ENCODE measurements around the gene HRCT1. TPM values are rescaled to one million over a fixed set of nuclear protein-coding genes. Genes with fewer than 3 reads are reported as not detected.
"Not testable (repeated sequence)": the region's sequence is repeated elsewhere in the genome, so short reads cannot be mapped to it uniquely, and the experiment has no call there.

HRCT1 gene
- total RNA-seq, 2 donors from 2014 or later = not detected

GRCh38 chr9:35933550-35934067, 27.6 kb downstream of the HRCT1 start:
- peaks cover 3% of the 10 kb centered on the region for H3K9me3 ChIP-seq (ENCODE audit: control insufficient read depth, low read length, poor library complexity, severe bottlenecking)
- H3K27me3 Mint-ChIP-seq = no peaks in the 10 kb centered on the region
- no peak for DNase-seq
- H3K4me1 Mint-ChIP-seq = peaks cover 13% of the 10 kb centered on the region
- peak overlapping the region; percentile 32 for H3K27ac Mint-ChIP-seq
- no peaks in the 10 kb centered on the region for H3K36me3 Mint-ChIP-seq (ENCODE audit: low read depth)
- no peak for ATAC-seq
- H3K4me3 Mint-ChIP-seq = no peak overlapping the region

- Mint-ChIP-seq H3K4me1 (peaks cover 17% of the 10 kb centered on the region), H3K27ac (peak overlapping the region; percentile 32)
- DNase-seq; H3K36me3 Mint-ChIP-seq (ENCODE audit: low read depth); H3K27me3 Mint-ChIP-seq; ATAC-seq; H3K9me3 ChIP-seq (ENCODE audit: control insufficient read depth, low read length, poor library complexity, severe bottlenecking); H3K4me3 Mint-ChIP-seq: not testable (repeated sequence)
Observed at GRCh38 chr9:35934069-35934468, 28.1 kb downstream of the HRCT1 start.

- Mint-ChIP-seq H3K27me3 (no peaks in the 10 kb centered on the region), H3K4me3 (no peak overlapping the region), H3K36me3 (ENCODE audit: low read depth) (no peaks in the 10 kb centered on the region), H3K4me1 (peaks cover 25% of the 10 kb centered on the region), H3K27ac (no peak overlapping the region)
- DNase-seq = no peak
- ATAC-seq = no peak
- H3K9me3 ChIP-seq (ENCODE audit: control insufficient read depth, low read length, poor library complexity, severe bottlenecking) = peaks cover 3% of the 10 kb centered on the region
Observed at GRCh38 chr9:35935261-35935660, 29.3 kb downstream of the HRCT1 start.

GRCh38 chr9:35935755-35936509, 29.9 kb downstream of the HRCT1 start:
- H3K4me3 Mint-ChIP-seq = no peak overlapping the region
- no peaks in the 10 kb centered on the region for H3K36me3 Mint-ChIP-seq (ENCODE audit: low read depth)
- H3K9me3 ChIP-seq (ENCODE audit: control insufficient read depth, low read length, poor library complexity, severe bottlenecking) = peaks cover 3% of the 10 kb centered on the region
- H3K4me1 Mint-ChIP-seq = peaks cover 32% of the 10 kb centered on the region
- H3K27ac Mint-ChIP-seq = no peak overlapping the region
- no peak for ATAC-seq
- H3K27me3 Mint-ChIP-seq = no peaks in the 10 kb centered on the region
- DNase-seq = no peak

- DNase-seq = no peak
- H3K4me1 Mint-ChIP-seq = peaks cover 43% of the 10 kb centered on the region
- no peaks in the 10 kb centered on the region for H3K36me3 Mint-ChIP-seq (ENCODE audit: low read depth)
- H3K27me3 Mint-ChIP-seq = no peaks in the 10 kb centered on the region
- H3K27ac Mint-ChIP-seq = no peak overlapping the region
- H3K4me3 Mint-ChIP-seq = no peak overlapping the region
- ATAC-seq = no peak
- H3K9me3 ChIP-seq (ENCODE audit: control insufficient read depth, low read length, poor library complexity, severe bottlenecking) = peaks cover 3% of the 10 kb centered on the region
Observed at GRCh38 chr9:35937227-35937626, 31.2 kb downstream of the HRCT1 start.

- Mint-ChIP-seq H3K4me1 (peaks cover 41% of the 10 kb centered on the region), H3K36me3 (ENCODE audit: low read depth) (no peaks in the 10 kb centered on the region), H3K27me3 (no peaks in the 10 kb centered on the region), H3K4me3 (peak overlapping the region; percentile 41), H3K27ac (no peak overlapping the region)
- peaks cover 3% of the 10 kb centered on the region for H3K9me3 ChIP-seq (ENCODE audit: control insufficient read depth, low read length, poor library complexity, severe bottlenecking)
- no peak for DNase-seq
- ATAC-seq = no peak
Observed at GRCh38 chr9:35938474-35939356, 32.7 kb downstream of the HRCT1 start.

- Mint-ChIP-seq H3K36me3 (ENCODE audit: low read depth) (no peaks in the 10 kb centered on the region), H3K27me3 (no peaks in the 10 kb centered on the region), H3K4me3 (peak overlapping the region; percentile 72), H3K27ac (no peak overlapping the region), H3K4me1 (peaks cover 46% of the 10 kb centered on the region)
- DNase-seq = no peak
- H3K9me3 ChIP-seq (ENCODE audit: control insufficient read depth, low read length, poor library complexity, severe bottlenecking) = peaks cover 3% of the 10 kb centered on the region
- ATAC-seq = no peak
Observed at GRCh38 chr9:35939679-35940250, 33.8 kb downstream of the HRCT1 start.

- peak overlapping the region; percentile 72 for H3K4me3 Mint-ChIP-seq
- H3K4me1 Mint-ChIP-seq = peaks cover 49% of the 10 kb centered on the region
- no peaks in the 10 kb centered on the region for H3K27me3 Mint-ChIP-seq
Observed at GRCh38 chr9:35940458-35941407, 34.7 kb downstream of the HRCT1 start.

GRCh38 chr9:35942286-35942685, 36.3 kb downstream of the HRCT1 start:
- Mint-ChIP-seq H3K36me3 (ENCODE audit: low read depth) (no peaks in the 10 kb centered on the region), H3K27me3 (no peaks in the 10 kb centered on the region), H3K27ac (peak overlapping the region; percentile 61), H3K4me3 (peak overlapping the region; percentile 36), H3K4me1 (peaks cover 51% of the 10 kb centered on the region)
- DNase-seq = no peak
- no peak for ATAC-seq
- H3K9me3 ChIP-seq (ENCODE audit: control insufficient read depth, low read length, poor library complexity, severe bottlenecking) = no peaks in the 10 kb centered on the region

More at GRCh38 chr9:35940458-35941407, 34.7 kb downstream of the HRCT1 start:
- no peaks in the 10 kb centered on the region for H3K36me3 Mint-ChIP-seq (ENCODE audit: low read depth)
- no peak for DNase-seq
- ATAC-seq = peak; percentile 80
- H3K9me3 ChIP-seq (ENCODE audit: control insufficient read depth, low read length, poor library complexity, severe bottlenecking) = peaks cover 3% of the 10 kb centered on the region
- H3K27ac Mint-ChIP-seq = peak overlapping the region; percentile 61

- H3K27me3 Mint-ChIP-seq = no peaks in the 10 kb centered on the region
- DNase-seq (no peak), ATAC-seq (no peak)
- H3K4me1 Mint-ChIP-seq = peaks cover 46% of the 10 kb centered on the region
- H3K36me3 Mint-ChIP-seq (ENCODE audit: low read depth) = no peaks in the 10 kb centered on the region
- H3K27ac Mint-ChIP-seq = no peak overlapping the region
- no peaks in the 10 kb centered on the region for H3K9me3 ChIP-seq (ENCODE audit: control insufficient read depth, low read length, poor library complexity, severe bottlenecking)
- H3K4me3 Mint-ChIP-seq = no peak overlapping the region
Observed at GRCh38 chr9:35944173-35944572, 38.2 kb downstream of the HRCT1 start.

DNA sequence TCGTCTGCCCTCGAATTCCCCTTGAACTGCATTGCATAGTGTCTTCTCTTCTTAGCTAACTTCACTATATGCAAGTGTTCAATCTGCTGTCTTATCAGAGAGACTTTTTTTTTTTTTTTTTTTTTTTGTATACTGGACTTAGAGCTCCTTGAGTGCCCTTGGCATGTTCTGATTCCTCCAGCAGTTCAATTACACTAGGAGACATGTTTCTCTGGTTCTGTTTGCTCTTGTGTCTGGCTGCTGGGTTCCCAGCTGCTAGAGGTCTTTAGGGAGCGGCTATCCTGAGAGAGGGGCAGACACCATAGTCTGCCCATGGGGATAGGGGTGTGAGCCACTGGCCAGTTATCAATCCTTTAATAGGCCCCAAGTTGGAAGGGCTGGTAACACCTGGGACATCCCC, 38.8 kb downstream of the HRCT1 start:
- Mint-ChIP-seq H3K36me3 (ENCODE audit: low read depth) (no peaks in the 10 kb centered on the region), H3K27ac (no peak overlapping the region), H3K4me1 (peaks cover 45% of the 10 kb centered on the region), H3K27me3 (no peaks in the 10 kb centered on the region), H3K4me3 (no peak overlapping the region)
- ATAC-seq = no peak
- H3K9me3 ChIP-seq (ENCODE audit: control insufficient read depth, low read length, poor library complexity, severe bottlenecking) = no peaks in the 10 kb centered on the region
- DNase-seq = no peak

DNA sequence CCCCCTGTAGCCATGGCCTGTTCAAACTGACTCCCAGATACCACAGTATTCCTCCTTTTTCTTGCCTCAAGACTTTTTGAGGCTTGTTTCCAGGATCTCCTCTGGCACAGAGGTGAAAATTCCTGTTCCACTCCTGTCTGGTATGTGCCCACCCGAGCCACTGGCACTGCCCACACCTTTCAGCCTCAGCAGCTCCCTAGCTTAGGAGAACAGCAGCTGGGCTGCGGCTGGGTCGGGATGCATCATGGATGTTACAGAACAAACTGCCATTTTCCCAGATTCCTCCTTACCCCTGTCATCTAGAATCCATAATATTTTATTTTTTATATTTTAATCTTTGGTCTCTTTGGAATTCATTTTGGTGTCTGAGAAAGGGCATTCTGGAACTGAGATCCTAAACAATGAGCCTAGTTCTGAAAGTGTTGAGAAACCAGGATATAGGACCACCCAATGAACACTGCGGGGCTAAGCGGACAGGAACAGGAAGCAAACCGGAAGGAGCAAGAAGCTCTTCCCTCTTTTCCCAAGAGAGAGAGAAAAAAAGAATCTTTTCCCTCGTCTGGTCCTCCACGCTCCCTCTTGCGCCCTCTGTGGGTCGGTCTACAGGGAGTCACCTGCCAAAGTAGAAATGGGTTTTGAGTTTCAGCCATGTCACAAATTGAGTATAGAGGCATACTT, 39.5 kb downstream of the HRCT1 start:
- no peaks in the 10 kb centered on the region for H3K27me3 Mint-ChIP-seq
- no peaks in the 10 kb centered on the region for H3K36me3 Mint-ChIP-seq (ENCODE audit: low read depth)
- peak; percentile 79 for ATAC-seq
- H3K27ac Mint-ChIP-seq = peak overlapping the region; percentile 56
- peak overlapping the region; percentile 66 for H3K4me3 Mint-ChIP-seq
- peak; percentile 39 to 59 (median 48) for DNase-seq
- no peaks in the 10 kb centered on the region for H3K9me3 ChIP-seq (ENCODE audit: control insufficient read depth, low read length, poor library complexity, severe bottlenecking)
- H3K4me1 Mint-ChIP-seq = peaks cover 39% of the 10 kb centered on the region

Measured in T-helper 17 cell (primary cell).